Measurements from ENCODE around the gene PAPLN.

GRCh38 chr14:73231981-73232851, 5.1 kb upstream of the PAPLN start:
- no peak for TF ChIP-seq CTCF (IDR thresholded peaks at IDR 0.05)
- TF ChIP-seq POLR2A (IDR thresholded peaks at IDR 0.05) = no peak
- TF ChIP-seq POLR2AphosphoS5 (IDR thresholded peaks at IDR 0.05) = no peak
